Lower lobe of right lung (tissue), 2 donors: ENCODE data around the gene PPIL4. TPM values are rescaled to one million over a fixed set of nuclear protein-coding genes. Genes with fewer than 3 reads are reported as not detected.
"Not testable (repeated sequence)": the region's sequence is repeated elsewhere in the genome, so short reads cannot be mapped to it uniquely, and the experiment has no call there.

ENCODE experiments used
- ATAC-seq, 2 donors: fragments of 200-7000 bp; cut with Tn5 transposase; one replicate each; pipeline ENCODE4 v1.9.1; 2020 to 2022; ENCODE audit warnings: mild to moderate bottlenecking in 2 of 2, moderate library complexity in 2 of 2
- DNase-seq: peaks from one replicate; pipeline ENCODE4 v3.0.0-alpha.2; 2020
- H3K27ac ChIP-seq: fragments of 200-600 bp; one replicate; pipeline ENCODE4 v1.8.0; 2022
- H3K27me3 ChIP-seq: fragments of 200-600 bp; one replicate; pipeline ENCODE4 v1.8.0; 2022; ENCODE audit warnings: low read depth
- H3K36me3 ChIP-seq: fragments of 200-600 bp; one replicate; pipeline ENCODE4 v1.8.0; 2022; ENCODE audit warnings: mild to moderate bottlenecking
- H3K4me1 ChIP-seq: fragments of 200-600 bp; one replicate; pipeline ENCODE4 v1.8.0; 2022
- H3K4me3 ChIP-seq: fragments of 200-600 bp; one replicate; pipeline ENCODE4 v1.8.0; 2022; ENCODE audit warnings: mild to moderate bottlenecking
- H3K9me3 ChIP-seq: fragments of 200-600 bp; one replicate; pipeline ENCODE4 v1.8.0; 2022
- CTCF ChIP-seq: fragments of 200-600 bp; IDR thresholded peaks from one replicate; pipeline ENCODE4 v1.8.0; 2022; ENCODE audit warnings: antibody characterized with exemption, mild to moderate bottlenecking
- intact Hi-C: fragments of 100-400 bp; cut with DNase I; formaldehyde crosslinking; loops from one replicate; pipeline ENCODE4 v1.11.0; 2022
- total RNA-seq: library from RNA; stranded (reverse); fragmentation: NEBNext Ultra II Directional; extraction: Animal tissue kit (Norgen Biotek cat#: 25700); gene quantifications from one replicate; pipeline ENCODE4 v1.2.1, GENCODE V29; 2021
- donor health status: DM: no; HTN: yes; CAD: no; lungs with severe emphysema.

The PPIL4 gene
- total RNA-seq, 1 donor from 2014 or later, result 28.9 TPM

GRCh38 chr6:149470948-149471347 lies 74.9 kb downstream of the PPIL4 start:
- Histone ChIP-seq H3K36me3 (no peaks in the 10 kb centered on the region), H3K27ac (no peak overlapping the region), H3K27me3 (no peaks in the 10 kb centered on the region), H3K4me1 (peaks cover 10% of the 10 kb centered on the region), H3K4me3 (no peak overlapping the region), H3K9me3 (no peaks in the 10 kb centered on the region)
- intact Hi-C loops, result no loop called here
- TF ChIP-seq CTCF, result no peak
- DNase-seq (no peak), ATAC-seq (no peak)

GRCh38 chr6:149468179-149468578 lies 77.7 kb downstream of the PPIL4 start:
- no peak for ATAC-seq
- no peak overlapping the region for H3K27ac ChIP-seq
- no peaks in the 10 kb centered on the region for H3K27me3 ChIP-seq
- H3K36me3 ChIP-seq, result no peaks in the 10 kb centered on the region
- DNase-seq, result peak; percentile 5
- TF ChIP-seq CTCF, result no peak
- H3K9me3 ChIP-seq, result no peaks in the 10 kb centered on the region
- H3K4me1 ChIP-seq, result no peaks in the 10 kb centered on the region
- intact Hi-C loops, result no loop called here
- H3K4me3 ChIP-seq, result no peak overlapping the region

GRCh38 chr6:149467265-149467664 lies 78.6 kb downstream of the PPIL4 start:
- no peak for ATAC-seq
- intact Hi-C loops, result no loop called here
- H3K36me3 ChIP-seq, result no peaks in the 10 kb centered on the region
- no peaks in the 10 kb centered on the region for H3K9me3 ChIP-seq
- no peak for DNase-seq
- H3K4me3 ChIP-seq, result no peak overlapping the region
- no peak overlapping the region for H3K27ac ChIP-seq
- no peaks in the 10 kb centered on the region for H3K27me3 ChIP-seq
- no peaks in the 10 kb centered on the region for H3K4me1 ChIP-seq
- no peak for TF ChIP-seq CTCF

GRCh38 chr6:149464411-149464810 lies 81.4 kb downstream of the PPIL4 start:
- no peaks in the 10 kb centered on the region for H3K9me3 ChIP-seq
- H3K27ac ChIP-seq, result no peak overlapping the region
- H3K4me3 ChIP-seq, result no peak overlapping the region
- no peak for TF ChIP-seq CTCF
- no peaks in the 10 kb centered on the region for H3K4me1 ChIP-seq
- no peaks in the 10 kb centered on the region for H3K27me3 ChIP-seq
- DNase-seq (no peak), ATAC-seq (no peak)
- intact Hi-C loops, result no loop called here
- H3K36me3 ChIP-seq, result peaks cover 4% of the 10 kb centered on the region

GRCh38 chr6:149463781-149464180 lies 82.1 kb downstream of the PPIL4 start:
- H3K27ac ChIP-seq, result no peak overlapping the region
- TF ChIP-seq CTCF, result no peak
- H3K9me3 ChIP-seq, result no peaks in the 10 kb centered on the region
- H3K27me3 ChIP-seq, result no peaks in the 10 kb centered on the region
- intact Hi-C loops, result no loop called here
- H3K36me3 ChIP-seq, result peaks cover 4% of the 10 kb centered on the region
- H3K4me1 ChIP-seq, result no peaks in the 10 kb centered on the region
- H3K4me3 ChIP-seq, result no peak overlapping the region
- DNase-seq (no peak), ATAC-seq (peak in 1 of 2 donors; percentile 13)

GRCh38 chr6:149462712-149463111 lies 83.1 kb downstream of the PPIL4 start:
- intact Hi-C loops, DNase-seq, ATAC-seq: not testable (repeated sequence)

More at GRCh38 chr6:149462712-149463111, 83.1 kb downstream of the PPIL4 start:
- H3K4me3 ChIP-seq, H3K27ac ChIP-seq, H3K4me1 ChIP-seq, H3K36me3 ChIP-seq, H3K27me3 ChIP-seq, H3K9me3 ChIP-seq: not testable (repeated sequence)
